Endothelial cell of umbilical vein (primary cell): ENCODE data around the gene UBE2E3. TPM values are rescaled to one million over a fixed set of nuclear protein-coding genes. Genes with fewer than 3 reads are reported as not detected.

Experiments
- BruUV-seq: library from RNA; stranded (reverse); fragments of 400-500 nt; replicated peaks from 2 replicates; lab custom pipeline; 2021; lab: Mats Ljungman, UMichigan
- CTCF ChIA-PET: fragments of 300-600, 350-600 bp; sonication (Branson Sonifier 250); formaldehyde crosslinking; loops from one replicate; lab custom pipeline; 2021; ENCODE audit warnings: antibody characterized with exemption, inconsistent platforms; lab: Charles Lee
- POLR2A ChIA-PET: fragments of 300-600, 350-600 bp; sonication (Branson Sonifier 250); formaldehyde crosslinking; loops from one replicate; lab custom pipeline; 2021; ENCODE audit warnings: antibody characterized with exemption, inconsistent platforms; lab: Charles Lee
- DNase-seq: peaks from one replicate; pipeline ENCODE4 v3.0.0-alpha.2; 2011; ENCODE audit warnings: low read depth, low spot score
- FAIRE-seq: peaks from 2 replicates; lab custom pipeline; 2011; peaks lifted over from hg19 to GRCh38; lab: Jason Lieb, UNC
- H2AFZ ChIP-seq: 2 replicates; pipeline ENCODE4 v1.6.0; 2012; ENCODE audit warnings: low read depth, low read length, control low read depth, inconsistent platforms
- H3K27ac ChIP-seq: 2 replicates; pipeline ENCODE4 v1.5.1; 2011; ENCODE audit warnings: low read depth, mild to moderate bottlenecking, control low read depth, low read length, moderate library complexity; ENCODE audit not compliant: insufficient read depth
- H3K27me3 ChIP-seq, 2 experiments: 2 replicates each; pipeline versions ENCODE4 v1.6.0 to v1.6.1; 2011; ENCODE audit warnings: low read length in 2 of 2, mixed read lengths in 1 of 2; ENCODE audit not compliant: control insufficient read depth in 2 of 2, insufficient read depth in 2 of 2
- H3K36me3 ChIP-seq, 2 experiments: 2 replicates in 1 of 2; 3 replicates in 1 of 2; pipeline ENCODE4 v1.5.1; 2011; ENCODE audit warnings: low read length in 2 of 2, mild to moderate bottlenecking in 1 of 2, moderate library complexity in 1 of 2; ENCODE audit not compliant: control insufficient read depth in 2 of 2, insufficient read depth in 2 of 2; ENCODE audit errors: extremely low read depth in 1 of 2
- H3K4me1 ChIP-seq: 3 replicates; pipeline ENCODE4 v1.5.1; 2011; ENCODE audit warnings: mild to moderate bottlenecking, low read length; ENCODE audit not compliant: control insufficient read depth, insufficient read depth; ENCODE audit errors: extremely low read depth
- H3K4me2 ChIP-seq: 2 replicates; pipeline ENCODE4 v1.6.1; 2011; ENCODE audit warnings: low read length, control low read depth, mixed read lengths; ENCODE audit not compliant: insufficient read depth
- H3K4me3 ChIP-seq, 3 experiments: fragments of 200-600 bp in 1 of 3; sonication (generic), shearing (Covaris generic) in 1 of 3; replicated peaks in 1 of 3; 2 replicates each; pipeline ENCODE4 v1.5.1; 2011 to 2016; ENCODE audit warnings: control low read depth in 3 of 3, low read length in 3 of 3, mild to moderate bottlenecking in 2 of 3, inconsistent platforms in 1 of 3, low read depth in 1 of 3, moderate library complexity in 1 of 3; ENCODE audit not compliant: insufficient read depth in 1 of 3
- H3K79me2 ChIP-seq: 2 replicates; pipeline ENCODE4 v1.6.0; 2012; ENCODE audit warnings: low read length, inconsistent platforms; ENCODE audit not compliant: control insufficient read depth, insufficient read depth
- H3K9ac ChIP-seq: replicated peaks from 2 replicates; pipeline ENCODE3; 2011; ENCODE audit warnings: low read length, control low read depth; ENCODE audit not compliant: insufficient read depth; ENCODE audit errors: extremely low read depth
- H3K9me1 ChIP-seq: replicated peaks from 3 replicates; pipeline ENCODE4 v1.6.0; 2011; ENCODE audit warnings: mild to moderate bottlenecking, low read length; ENCODE audit not compliant: control insufficient read depth, insufficient read depth; ENCODE audit errors: extremely low read depth
- H3K9me3 ChIP-seq: replicated peaks from 2 replicates; pipeline ENCODE4 v1.5.1; 2012; ENCODE audit warnings: low read length, inconsistent platforms; ENCODE audit not compliant: control insufficient read depth, insufficient read depth
- H4K20me1 ChIP-seq: replicated peaks from 2 replicates; pipeline ENCODE3; 2011; ENCODE audit warnings: mild to moderate bottlenecking, low read length; ENCODE audit not compliant: control insufficient read depth, insufficient read depth; ENCODE audit errors: extremely low read depth
- CTCF ChIP-seq, 2 donors: IDR thresholded peaks; 1 replicate in 1 of 2; 2 replicates in 1 of 2; pipeline ENCODE4 v1.5.1; 2011; ENCODE audit warnings: low read length in 2 of 2, mild to moderate bottlenecking in 2 of 2, moderate library complexity in 2 of 2, control low read depth in 1 of 2, inconsistent platforms in 1 of 2, low read depth in 1 of 2; ENCODE audit not compliant: insufficient read depth in 1 of 2; ENCODE audit errors: extremely low read depth in 1 of 2
- EZH2 ChIP-seq: IDR thresholded peaks from 2 replicates; pipeline ENCODE4 v1.6.1; 2012; ENCODE audit warnings: borderline replicate concordance, low read depth, mild to moderate bottlenecking, moderate library complexity, low read length, inconsistent platforms; ENCODE audit not compliant: severe bottlenecking
- FOS ChIP-seq: IDR thresholded peaks from 2 replicates; pipeline ENCODE4 v1.6.1; 2011; ENCODE audit warnings: mild to moderate bottlenecking, low read length, moderate library complexity, borderline replicate concordance; ENCODE audit not compliant: insufficient read depth
- GATA2 ChIP-seq: IDR thresholded peaks from 2 replicates; pipeline ENCODE4 v1.7.0; 2011; ENCODE audit warnings: low read depth, mild to moderate bottlenecking, moderate library complexity, mixed read lengths, low read length; ENCODE audit not compliant: insufficient read length, insufficient read depth
- JUN ChIP-seq: IDR thresholded peaks from 2 replicates; pipeline ENCODE4 v1.6.1; 2011; ENCODE audit warnings: borderline replicate concordance, low read depth; ENCODE audit not compliant: insufficient read length, insufficient read depth
- MYC ChIP-seq: IDR thresholded peaks from one replicate; pipeline ENCODE4 v1.6.1; 2011; ENCODE audit warnings: mild to moderate bottlenecking, low read depth, low read length
- POLR2AphosphoS5 ChIP-seq: IDR thresholded peaks from 2 replicates; pipeline ENCODE4 v1.6.1; 2012; ENCODE audit warnings: low read depth, mild to moderate bottlenecking, control low read depth, low read length, moderate library complexity; ENCODE audit not compliant: insufficient read depth
- dilution Hi-C: fragments of 300-500 bp; cut with MboI; formaldehyde crosslinking; loops from one replicate; pipeline ENCODE4 v1.15.0; 2019; ENCODE audit warnings: low sequenced_read_pairs; ENCODE audit not compliant: extremely low pct_ligation_motif_present
- intact Hi-C: fragments of 100-400 bp; cut with micrococcal nuclease; formaldehyde crosslinking; loops from one replicate; pipeline ENCODE4 v1.10.0; 2022
- polyA plus RNA-seq, 4 experiments: library from polyadenylated mRNA; depleted of rRNA in 3 of 4; stranded (reverse) in 3 of 4; unstranded in 1 of 4; fragments of >200 nt; gene quantifications; 2 replicates each; pipeline versions ENCODE4 v1.2.1 to v1.2.3, GENCODE V29; 2011 to 2012; ENCODE audit warnings: missing spikeins in 1 of 4
- total RNA-seq: library from RNA; stranded (reverse); gene quantifications from 2 replicates; pipeline ENCODE4 v1.2.3, GENCODE V29; 2021
- TF ChIP-seq, protein P1 (sequence below): IDR thresholded peaks from 2 replicates; pipeline ENCODE4 v1.6.1; 2011; ENCODE audit not compliant: insufficient read depth, insufficient read length

Gene UBE2E3
- total and polyA plus RNA-seq, 2 donors (not counting 3 experiments of a cell fraction or from before 2014, with no cell fraction given), result 81.5 to 107 TPM

GRCh38 chr2:180955101-180955500 lies 25.3 kb upstream of the UBE2E3 start:
- ChIA-PET CTCF (no interaction called here), POLR2A (no interaction called here)
- Histone ChIP-seq H3K9ac (no peak overlapping the region), H3K9me1 (no peaks in the 10 kb centered on the region), H2AFZ (no peak overlapping the region), H3K4me1 (no peaks in the 10 kb centered on the region), H4K20me1 (no peaks in the 10 kb centered on the region), H3K79me2 (no peaks in the 10 kb centered on the region), H3K27me3 (peaks cover 1 to 7% of the 10 kb centered on the region in 2 experiments), H3K9me3 (no peaks in the 10 kb centered on the region), H3K27ac (no peak overlapping the region), H3K4me3 (no peak overlapping the region), H3K4me2 (no peak overlapping the region), H3K36me3 (no peaks in the 10 kb centered on the region)
- intact Hi-C loops, result no loop called here
- FAIRE-seq (peak; percentile 35), DNase-seq (no peak)
- dilution Hi-C loops, result no loop called here
- BruUV-seq, result no TSS peak
- TF ChIP-seq CTCF (IDR thresholded peaks at IDR 0.05; ENCODE audit: extremely low read depth in 1 of 2, insufficient read depth in 1 of 2, low read depth in 1 of 2, low read length in 2 of 2) (no peak), FOS (no peak), MYC (no peak), GATA2 (no peak), POLR2AphosphoS5 (no peak), JUN (no peak), EZH2 (no peak)
- TF ChIP-seq, protein P1, sequence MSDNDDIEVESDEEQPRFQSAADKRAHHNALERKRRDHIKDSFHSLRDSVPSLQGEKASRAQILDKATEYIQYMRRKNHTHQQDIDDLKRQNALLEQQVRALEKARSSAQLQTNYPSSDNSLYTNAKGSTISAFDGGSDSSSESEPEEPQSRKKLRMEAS, result no peak
